Eye (tissue), 1 donor: ENCODE measurements around the gene UVRAG.

ENCODE experiments used
- DNase-seq: peaks from one replicate; pipeline ENCODE4 v3.0.0-alpha.2; 2015

The UVRAG gene

GRCh38 chr11:75814677-75815344 lies at the start of gene UVRAG:
UVRAG (plus strand) TSS chr11:75815210; CDS start chr11:75815408, 198 bp downstream.
- DNase-seq = peak; percentile 100

- DNase-seq = no peak
These were observed 48.4 kb upstream of the UVRAG start for GRCh38 chr11:75766443-75767227.

- DNase-seq = no peak
These were observed 47.8 kb upstream of the UVRAG start for GRCh38 chr11:75767228-75767572.

DNA sequence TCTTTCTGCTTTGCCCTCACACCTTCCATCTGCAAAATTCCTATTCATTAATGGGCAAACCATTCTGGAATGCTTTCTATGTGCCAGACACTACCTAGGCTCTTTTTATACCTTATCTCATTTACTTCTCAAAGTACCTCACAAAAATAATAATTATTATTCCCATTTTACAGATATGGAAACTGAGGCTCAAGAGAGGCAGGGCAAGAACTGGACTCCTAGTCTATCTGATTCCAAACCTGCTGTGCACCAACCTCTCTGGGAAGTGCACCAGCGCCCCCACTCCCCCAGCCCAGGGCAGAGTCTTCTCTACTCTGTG lies 47.3 kb upstream of the UVRAG start:
- DNase-seq = no peak

DNA sequence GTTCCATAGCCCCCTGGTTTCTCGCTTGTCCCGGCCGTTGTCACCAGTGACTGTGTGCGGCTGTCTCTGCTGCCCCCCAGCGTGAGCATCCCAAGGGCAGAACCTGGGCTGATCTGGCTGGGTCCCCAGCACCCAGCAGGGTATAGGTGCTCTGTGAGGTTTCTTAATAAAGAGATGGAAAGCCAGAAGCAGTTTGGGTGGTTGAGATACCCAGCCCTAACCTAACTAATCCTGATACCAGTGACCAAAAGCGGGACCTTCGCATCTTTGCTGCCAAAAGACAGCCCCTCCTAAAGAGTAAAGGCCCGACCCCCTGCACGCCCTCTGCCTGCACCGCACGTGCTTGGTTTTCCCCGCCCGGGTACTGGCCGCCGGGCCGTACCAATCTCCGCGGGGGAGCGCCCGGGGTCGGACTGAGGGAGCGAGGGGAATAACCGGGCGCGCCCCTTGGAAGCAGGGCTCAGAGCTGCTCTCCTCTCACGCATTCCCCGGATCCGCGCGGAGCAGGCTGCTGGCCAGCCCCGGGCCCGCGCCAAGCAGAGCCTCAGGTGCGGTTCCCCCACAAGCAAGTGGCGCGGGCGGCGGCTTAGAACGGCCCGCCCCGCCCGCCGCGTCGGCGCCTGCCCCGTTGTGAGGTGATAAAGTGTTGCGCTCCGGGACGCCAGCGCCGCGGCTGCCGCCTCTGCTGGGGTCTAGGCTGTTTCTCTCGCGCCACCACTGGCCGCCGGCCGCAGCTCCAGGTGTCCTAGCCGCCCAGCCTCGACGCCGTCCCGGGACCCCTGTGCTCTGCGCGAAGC lies 46.7 kb upstream of the UVRAG start, which contains the start of gene DGAT2:
TSS of gene DGAT2 (plus strand) at position 667 of the 797 bp plus-strand sequence. CDS start 214 bp downstream, outside the sequence.
- peak; percentile 87 for DNase-seq

GRCh38 chr11:75768909-75769771 lies 45.9 kb upstream of the UVRAG start:
- no peak for DNase-seq

DNA sequence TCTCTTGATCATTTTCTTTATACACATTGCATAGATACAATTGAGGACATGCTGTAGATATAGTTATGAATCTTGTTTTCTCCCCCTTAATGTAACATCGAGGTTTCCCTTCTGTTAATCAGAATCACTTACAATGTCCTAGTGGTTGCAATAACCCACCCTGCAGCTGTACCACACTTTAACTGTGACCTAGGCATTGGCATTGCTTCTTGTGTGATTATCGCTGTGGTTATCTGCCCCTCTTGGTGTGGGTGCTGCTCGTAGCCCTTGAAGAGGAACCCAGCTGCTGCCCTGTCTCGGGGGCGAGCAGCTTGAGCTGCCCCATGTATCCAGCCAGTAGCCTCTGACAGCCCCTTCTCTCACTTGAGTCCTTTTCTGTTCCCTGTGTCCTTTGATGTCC lies 44.9 kb upstream of the UVRAG start:
- DNase-seq = no peak

- no peak for DNase-seq
These were observed 43.2 kb upstream of the UVRAG start for GRCh38 chr11:75771646-75772410.

- DNase-seq = no peak
These were observed 41.2 kb upstream of the UVRAG start for GRCh38 chr11:75773595-75774353.

GRCh38 chr11:75775056-75775455 lies 40.0 kb upstream of the UVRAG start:
- DNase-seq = no peak

- DNase-seq = no peak
These were observed 38.5 kb upstream of the UVRAG start for GRCh38 chr11:75776546-75776945.

DNA sequence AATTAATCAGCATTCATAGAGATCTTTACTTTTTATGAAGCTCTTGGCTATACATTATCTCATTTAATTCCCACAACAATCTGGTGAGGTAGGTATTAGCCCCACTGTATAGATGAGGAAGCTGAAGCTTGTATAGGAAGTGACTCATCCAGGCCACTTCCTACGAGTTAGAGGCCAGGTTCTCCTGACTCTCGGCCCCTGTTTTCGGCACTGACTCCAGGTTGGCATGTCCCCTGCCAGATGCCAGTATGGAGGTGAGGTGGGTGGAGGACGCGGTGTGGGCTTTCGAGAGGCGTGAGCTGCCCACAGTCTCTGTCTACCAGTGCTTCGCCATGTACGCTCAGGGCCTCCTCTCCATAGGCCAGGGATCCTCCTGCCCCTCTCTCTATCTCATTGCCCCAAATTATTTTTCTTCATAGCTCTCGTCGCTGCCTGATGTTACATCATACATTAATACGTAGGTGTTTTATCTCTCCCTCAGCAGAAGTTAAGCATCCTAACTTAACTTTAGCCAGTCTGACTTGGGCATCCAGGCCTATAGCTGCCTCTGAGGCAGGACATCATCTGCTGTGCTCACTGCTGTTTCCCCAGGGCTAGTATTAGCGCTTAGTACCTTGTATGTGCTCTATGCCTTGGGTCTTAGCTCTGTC lies 37.4 kb upstream of the UVRAG start:
- DNase-seq = no peak

DNA sequence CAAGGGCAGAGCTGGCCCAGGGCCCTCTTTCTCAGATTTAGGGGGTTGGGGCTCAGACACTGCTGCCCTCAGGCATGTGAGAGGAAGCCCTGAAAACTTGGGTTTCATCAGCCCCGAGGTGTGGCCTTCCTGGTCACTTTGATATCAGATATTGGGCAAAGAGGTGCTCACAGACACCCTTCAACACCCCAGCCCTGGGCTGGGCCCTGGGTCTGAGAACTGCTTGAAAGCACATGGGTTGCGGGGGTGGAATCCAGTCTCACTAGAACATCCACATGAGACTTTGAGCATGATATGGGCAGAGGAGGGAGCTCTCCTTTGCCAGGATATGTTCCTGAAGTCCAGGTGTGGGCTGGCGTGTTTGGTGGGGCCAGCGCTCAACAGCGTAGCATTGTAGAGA lies 36.0 kb upstream of the UVRAG start:
- DNase-seq = no peak

DNA sequence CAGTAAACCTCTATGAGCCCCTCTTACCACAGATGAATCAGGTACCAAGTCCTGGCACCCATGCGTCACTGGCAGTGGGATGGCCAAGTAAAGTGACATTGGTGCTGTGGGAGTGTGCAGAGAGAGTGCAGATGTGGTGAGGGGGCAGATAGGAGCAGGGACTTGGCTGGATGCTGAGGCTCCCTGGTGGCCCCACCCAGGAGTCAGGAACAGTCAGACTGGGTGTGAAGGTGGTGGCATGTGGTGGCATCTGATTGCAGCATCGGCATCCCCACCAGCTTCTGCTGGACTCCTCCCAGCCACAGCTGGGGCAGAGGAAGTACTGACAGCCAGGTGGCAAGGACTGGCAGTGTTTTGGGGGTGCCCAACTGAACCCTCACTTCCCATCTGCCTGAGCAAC lies 35.0 kb upstream of the UVRAG start:
- no peak for DNase-seq

GRCh38 chr11:75780888-75781287 lies 34.1 kb upstream of the UVRAG start:
- DNase-seq = no peak

DNA sequence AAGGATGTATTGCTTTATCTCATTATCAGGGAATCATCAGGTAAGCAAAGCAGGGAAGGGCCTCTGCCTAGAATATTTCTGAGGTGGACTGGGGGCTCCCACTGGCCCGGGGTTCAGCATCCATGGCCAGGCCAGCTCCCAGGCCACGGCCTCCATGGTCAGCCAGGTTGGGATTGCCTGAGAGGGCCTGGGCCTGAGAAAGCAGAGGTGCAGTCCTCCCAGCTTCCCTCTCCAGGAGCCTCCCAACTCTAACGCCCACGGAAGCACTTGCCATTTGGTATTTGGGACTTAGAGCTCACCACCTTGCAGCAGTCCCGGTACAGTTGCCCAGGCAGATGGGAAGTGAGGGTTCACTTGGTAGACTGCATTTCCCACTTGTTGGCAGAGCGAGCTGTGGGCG lies 33.7 kb upstream of the UVRAG start:
- no peak for DNase-seq

DNA sequence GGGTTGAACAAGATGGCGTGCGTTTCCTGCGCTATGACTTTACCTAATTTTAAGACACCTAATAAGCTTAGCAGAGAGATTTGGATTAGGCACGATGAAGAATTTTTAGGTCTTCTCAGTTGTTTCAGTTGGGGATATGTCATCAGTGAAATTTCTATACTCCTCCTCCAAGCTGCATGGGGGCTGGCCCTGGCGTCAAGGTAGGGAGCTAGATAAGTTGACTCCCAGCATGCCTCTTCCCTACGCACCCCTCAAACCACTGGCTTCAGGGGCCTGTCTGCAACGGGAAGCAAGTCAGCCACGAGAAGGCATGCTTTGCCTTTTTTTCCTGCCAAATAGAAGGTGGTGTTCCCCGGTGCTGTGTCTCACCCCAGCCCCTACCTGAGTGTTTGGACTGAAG lies 33.2 kb upstream of the UVRAG start:
- no peak for DNase-seq

DNA sequence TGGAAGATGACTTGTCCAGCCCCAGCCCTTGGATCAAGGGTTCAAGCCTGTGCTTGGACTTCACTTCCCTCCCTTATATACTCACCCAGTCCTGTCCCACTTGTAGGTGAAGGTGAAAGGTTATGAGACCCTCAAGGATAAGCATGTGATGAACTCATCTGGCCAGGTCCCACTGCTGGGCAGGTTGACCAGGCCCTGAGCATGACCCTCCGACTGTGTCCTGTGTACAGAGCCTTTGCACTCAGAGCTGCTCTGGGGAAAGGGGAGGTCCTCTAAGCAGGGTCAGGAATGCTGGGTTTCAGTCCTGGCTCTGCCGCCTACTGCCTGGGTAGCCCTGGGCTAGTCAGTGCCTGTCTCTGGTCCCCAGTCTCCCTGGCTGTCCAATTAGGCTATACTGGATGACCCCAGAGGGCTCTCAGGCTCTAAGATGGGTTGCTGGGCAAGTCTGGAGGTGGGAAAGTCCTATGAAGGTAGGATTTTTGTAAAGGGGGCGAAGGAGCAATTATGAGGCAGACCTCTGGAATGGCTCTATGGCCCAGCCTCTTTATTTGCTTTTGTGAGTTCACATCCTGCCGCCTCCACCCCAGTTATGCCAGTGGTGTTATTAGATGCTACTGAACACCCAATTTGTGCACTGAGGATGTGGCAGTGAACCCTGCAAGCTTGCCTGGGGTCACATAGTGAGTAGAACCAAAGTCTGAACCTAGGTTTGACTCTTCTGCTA lies 32.3 kb upstream of the UVRAG start:
- DNase-seq = no peak

GRCh38 chr11:75783416-75784084 lies 31.5 kb upstream of the UVRAG start:
- DNase-seq = no peak
